ENCODE measurements around the gene APBB2.

DNA sequence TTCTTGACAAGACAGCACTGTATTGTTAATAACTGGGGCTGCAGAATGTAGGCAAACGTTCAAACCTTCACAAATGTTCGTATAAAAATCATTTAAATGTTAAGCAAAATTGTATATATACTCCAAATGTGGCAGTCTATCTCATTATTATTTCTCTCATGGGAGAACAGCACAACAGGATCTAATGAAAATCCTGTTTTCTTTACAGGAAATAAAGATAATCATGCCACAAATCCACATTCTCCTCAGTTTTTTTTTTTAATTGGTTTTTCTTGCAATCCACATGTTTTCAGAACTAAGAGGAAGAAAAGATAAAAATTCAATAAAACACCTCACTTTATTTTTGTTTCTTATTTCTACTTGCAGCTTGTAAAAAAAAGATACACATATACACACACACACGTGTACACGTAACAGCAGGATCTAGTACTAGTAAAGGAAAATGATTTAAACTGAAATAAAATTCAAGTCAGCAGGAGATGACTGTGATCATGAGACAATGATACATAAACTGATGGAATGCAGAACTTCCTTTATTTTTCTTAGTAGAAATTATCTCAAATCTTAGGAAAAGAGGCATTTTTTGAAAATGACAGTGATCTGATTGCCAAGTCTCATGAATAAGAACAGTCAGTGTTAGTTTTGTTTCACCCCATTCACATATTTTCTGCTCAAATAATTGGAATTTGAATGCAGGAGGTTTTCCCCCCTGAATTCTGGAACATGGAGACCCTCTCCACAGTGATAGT lies 11.3 kb downstream of the APBB2 start:
- TF ChIP-seq, protein P1, sequence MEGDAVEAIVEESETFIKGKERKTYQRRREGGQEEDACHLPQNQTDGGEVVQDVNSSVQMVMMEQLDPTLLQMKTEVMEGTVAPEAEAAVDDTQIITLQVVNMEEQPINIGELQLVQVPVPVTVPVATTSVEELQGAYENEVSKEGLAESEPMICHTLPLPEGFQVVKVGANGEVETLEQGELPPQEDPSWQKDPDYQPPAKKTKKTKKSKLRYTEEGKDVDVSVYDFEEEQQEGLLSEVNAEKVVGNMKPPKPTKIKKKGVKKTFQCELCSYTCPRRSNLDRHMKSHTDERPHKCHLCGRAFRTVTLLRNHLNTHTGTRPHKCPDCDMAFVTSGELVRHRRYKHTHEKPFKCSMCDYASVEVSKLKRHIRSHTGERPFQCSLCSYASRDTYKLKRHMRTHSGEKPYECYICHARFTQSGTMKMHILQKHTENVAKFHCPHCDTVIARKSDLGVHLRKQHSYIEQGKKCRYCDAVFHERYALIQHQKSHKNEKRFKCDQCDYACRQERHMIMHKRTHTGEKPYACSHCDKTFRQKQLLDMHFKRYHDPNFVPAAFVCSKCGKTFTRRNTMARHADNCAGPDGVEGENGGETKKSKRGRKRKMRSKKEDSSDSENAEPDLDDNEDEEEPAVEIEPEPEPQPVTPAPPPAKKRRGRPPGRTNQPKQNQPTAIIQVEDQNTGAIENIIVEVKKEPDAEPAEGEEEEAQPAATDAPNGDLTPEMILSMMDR (IDR thresholded peaks at IDR 0.05; ENCODE audit: low read depth, low read length, poor library complexity, severe bottlenecking) = no peak
- no peak for TF ChIP-seq EZH2phosphoT487 (IDR thresholded peaks at IDR 0.05; ENCODE audit: borderline replicate concordance, low read length)

All from DOHH2 (cell line).